ENCODE data around the gene SLC44A2. TPM values are rescaled to one million over a fixed set of nuclear protein-coding genes. Genes with fewer than 3 reads are reported as not detected.

SLC44A2 gene
- total and polyA plus RNA-seq, 2 of the 13 experiments (the other 11 are each of a cell fraction or from before 2014, with no cell fraction given) = 2.4 to 5.6 TPM

DNA sequence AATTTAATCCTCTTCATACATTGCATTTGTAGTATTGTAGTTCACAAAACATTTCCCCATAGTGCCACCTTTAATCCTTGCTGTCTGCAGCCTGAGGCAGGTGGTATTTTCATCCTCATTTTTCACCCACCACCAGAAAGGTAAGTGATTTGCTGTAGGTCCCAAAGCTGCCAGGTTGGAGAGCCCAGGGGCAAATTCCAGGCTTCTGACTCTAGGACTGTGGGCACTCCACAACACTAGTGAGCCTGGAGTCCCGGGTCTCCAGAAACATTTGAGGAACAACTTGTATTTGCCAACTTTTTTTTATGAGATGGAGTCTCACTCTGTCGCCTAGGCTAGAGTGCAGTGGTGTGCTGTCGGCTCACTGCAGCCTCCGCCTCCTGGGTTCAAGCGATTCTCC lies 35.0 kb downstream of the SLC44A2 start:
- H4K20me1 ChIP-seq (ENCODE audit: insufficient read depth, low read length) = peaks cover 92% of the 10 kb centered on the region
- CTCF ChIA-PET (ENCODE audit: low intra/inter-chr PET ratio, low total read pairs) = no interaction called here

More for the DNA sequence above, 35.0 kb downstream of the SLC44A2 start:
- DNase-seq (ENCODE audit: low spot score) (no peak), ATAC-seq (no peak), FAIRE-seq (no peak)
- TF ChIP-seq MIER3 (CRISPR knock-in tag; IDR thresholded peaks at IDR 0.05; ENCODE audit: borderline replicate concordance) (no peak), ZNF775 (CRISPR knock-in tag; IDR thresholded peaks at IDR 0.05; ENCODE audit: borderline replicate concordance) (no peak), ZBTB20 (CRISPR knock-in tag; IDR thresholded peaks at IDR 0.05; ENCODE audit: borderline replicate concordance, low read depth) (no peak), HMG20B (CRISPR knock-in tag; conservative IDR thresholded peaks at IDR 0.05) (no peak), ZNF350 (CRISPR knock-in tag; IDR thresholded peaks at IDR 0.05; ENCODE audit: borderline replicate concordance, low read depth) (no peak), SUZ12 (IDR thresholded peaks at IDR 0.05; ENCODE audit: low read depth, low read length) (no peak), CENPT (CRISPR knock-in tag; IDR thresholded peaks at IDR 0.05; ENCODE audit: low read depth) (no peak), IRX3 (CRISPR knock-in tag; IDR thresholded peaks at IDR 0.05; ENCODE audit: borderline replicate concordance, low read depth) (no peak)
- TF ChIP-seq, protein P1, sequence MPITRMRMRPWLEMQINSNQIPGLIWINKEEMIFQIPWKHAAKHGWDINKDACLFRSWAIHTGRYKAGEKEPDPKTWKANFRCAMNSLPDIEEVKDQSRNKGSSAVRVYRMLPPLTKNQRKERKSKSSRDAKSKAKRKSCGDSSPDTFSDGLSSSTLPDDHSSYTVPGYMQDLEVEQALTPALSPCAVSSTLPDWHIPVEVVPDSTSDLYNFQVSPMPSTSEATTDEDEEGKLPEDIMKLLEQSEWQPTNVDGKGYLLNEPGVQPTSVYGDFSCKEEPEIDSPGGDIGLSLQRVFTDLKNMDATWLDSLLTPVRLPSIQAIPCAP (CRISPR knock-in tag; IDR thresholded peaks at IDR 0.05; ENCODE audit: low read depth) = no peak
- TF ChIP-seq, protein P2, sequence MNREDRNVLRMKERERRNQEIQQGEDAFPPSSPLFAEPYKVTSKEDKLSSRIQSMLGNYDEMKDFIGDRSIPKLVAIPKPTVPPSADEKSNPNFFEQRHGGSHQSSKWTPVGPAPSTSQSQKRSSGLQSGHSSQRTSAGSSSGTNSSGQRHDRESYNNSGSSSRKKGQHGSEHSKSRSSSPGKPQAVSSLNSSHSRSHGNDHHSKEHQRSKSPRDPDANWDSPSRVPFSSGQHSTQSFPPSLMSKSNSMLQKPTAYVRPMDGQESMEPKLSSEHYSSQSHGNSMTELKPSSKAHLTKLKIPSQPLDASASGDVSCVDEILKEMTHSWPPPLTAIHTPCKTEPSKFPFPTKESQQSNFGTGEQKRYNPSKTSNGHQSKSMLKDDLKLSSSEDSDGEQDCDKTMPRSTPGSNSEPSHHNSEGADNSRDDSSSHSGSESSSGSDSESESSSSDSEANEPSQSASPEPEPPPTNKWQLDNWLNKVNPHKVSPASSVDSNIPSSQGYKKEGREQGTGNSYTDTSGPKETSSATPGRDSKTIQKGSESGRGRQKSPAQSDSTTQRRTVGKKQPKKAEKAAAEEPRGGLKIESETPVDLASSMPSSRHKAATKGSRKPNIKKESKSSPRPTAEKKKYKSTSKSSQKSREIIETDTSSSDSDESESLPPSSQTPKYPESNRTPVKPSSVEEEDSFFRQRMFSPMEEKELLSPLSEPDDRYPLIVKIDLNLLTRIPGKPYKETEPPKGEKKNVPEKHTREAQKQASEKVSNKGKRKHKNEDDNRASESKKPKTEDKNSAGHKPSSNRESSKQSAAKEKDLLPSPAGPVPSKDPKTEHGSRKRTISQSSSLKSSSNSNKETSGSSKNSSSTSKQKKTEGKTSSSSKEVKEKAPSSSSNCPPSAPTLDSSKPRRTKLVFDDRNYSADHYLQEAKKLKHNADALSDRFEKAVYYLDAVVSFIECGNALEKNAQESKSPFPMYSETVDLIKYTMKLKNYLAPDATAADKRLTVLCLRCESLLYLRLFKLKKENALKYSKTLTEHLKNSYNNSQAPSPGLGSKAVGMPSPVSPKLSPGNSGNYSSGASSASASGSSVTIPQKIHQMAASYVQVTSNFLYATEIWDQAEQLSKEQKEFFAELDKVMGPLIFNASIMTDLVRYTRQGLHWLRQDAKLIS (CRISPR knock-in tag; IDR thresholded peaks at IDR 0.05) = no peak
- WGBS (ENCODE audit: low lambda C conversion rate) = 92% methylated on average over 5 of the region's 5 CpGs
- Histone ChIP-seq H3K4me1 (ENCODE audit: insufficient read depth, low read length) (peaks cover 66% of the 10 kb centered on the region), H3K27ac (ENCODE audit: extremely low read length, insufficient read depth, low read length) (no peak overlapping the region), H3K4me2 (ENCODE audit: low read depth, low read length) (no peak overlapping the region), H3K9me3 (ENCODE audit: low read length) (no peaks in the 10 kb centered on the region), H3K36me3 (replicated peaks in 1 of 2; ENCODE audit: control insufficient read depth in 1 of 2, insufficient read depth in 2 of 2, low read length in 2 of 2) (peaks cover 8 to 33% of the 10 kb centered on the region in 2 experiments), H3K9ac (ENCODE audit: insufficient read depth, low read depth, low read length) (no peak overlapping the region), H3K27me3 (ENCODE audit: control insufficient read depth in 1 of 2, insufficient read depth in 2 of 2, low read length in 2 of 2) (no peaks in the 10 kb centered on the region), H3K79me2 (ENCODE audit: insufficient read depth, low read length) (peaks cover 96% of the 10 kb centered on the region), H3K4me3 (replicated peaks in 1 of 3; ENCODE audit: insufficient read depth in 1 of 3, low read depth in 2 of 3, low read length in 3 of 3) (no peak overlapping the region), H2AFZ (ENCODE audit: low read length) (no peak overlapping the region)
- in situ Hi-C loops (cut with HindIII; ENCODE audit: extremely low pct_ligation_motif_present, low pct_unique_long_range_greater_than_20kb) = no loop called here
- POLR2A ChIA-PET = no interaction called here
- BruUV-seq (replicated peaks) = no TSS peak
- intact Hi-C loops (cut with micrococcal nuclease; ENCODE audit: unreplicated experiment) = no loop called here

Data from HepG2 (cell line).